Measurements from ENCODE around the gene OR4B1.
"Not testable (repeated sequence)": the region's sequence is repeated elsewhere in the genome, so short reads cannot be mapped to it uniquely, and the experiment has no call there.

OR4B1 gene

GRCh38 chr11:48216510-48216909 lies at the start of gene OR4B1:
Gene OR4B1, plus strand, starts transcription at chr11:48216810. Its CDS starts 0 bp downstream, at chr11:48216810.
- no peak for DNase-seq (ENCODE audit: low spot score)

- peak; percentile 34 for DNase-seq (ENCODE audit: low spot score)
Observed at GRCh38 chr11:48167380-48167779, 49.2 kb upstream of the OR4B1 start.

- DNase-seq (ENCODE audit: low spot score): no peak
Observed at GRCh38 chr11:48168815-48169214, 47.8 kb upstream of the OR4B1 start.

- no peak for DNase-seq (ENCODE audit: low spot score)
Observed at GRCh38 chr11:48169259-48169658, 47.4 kb upstream of the OR4B1 start.

- DNase-seq (ENCODE audit: low spot score): no peak
Observed at GRCh38 chr11:48169717-48170116, 46.9 kb upstream of the OR4B1 start.

DNA sequence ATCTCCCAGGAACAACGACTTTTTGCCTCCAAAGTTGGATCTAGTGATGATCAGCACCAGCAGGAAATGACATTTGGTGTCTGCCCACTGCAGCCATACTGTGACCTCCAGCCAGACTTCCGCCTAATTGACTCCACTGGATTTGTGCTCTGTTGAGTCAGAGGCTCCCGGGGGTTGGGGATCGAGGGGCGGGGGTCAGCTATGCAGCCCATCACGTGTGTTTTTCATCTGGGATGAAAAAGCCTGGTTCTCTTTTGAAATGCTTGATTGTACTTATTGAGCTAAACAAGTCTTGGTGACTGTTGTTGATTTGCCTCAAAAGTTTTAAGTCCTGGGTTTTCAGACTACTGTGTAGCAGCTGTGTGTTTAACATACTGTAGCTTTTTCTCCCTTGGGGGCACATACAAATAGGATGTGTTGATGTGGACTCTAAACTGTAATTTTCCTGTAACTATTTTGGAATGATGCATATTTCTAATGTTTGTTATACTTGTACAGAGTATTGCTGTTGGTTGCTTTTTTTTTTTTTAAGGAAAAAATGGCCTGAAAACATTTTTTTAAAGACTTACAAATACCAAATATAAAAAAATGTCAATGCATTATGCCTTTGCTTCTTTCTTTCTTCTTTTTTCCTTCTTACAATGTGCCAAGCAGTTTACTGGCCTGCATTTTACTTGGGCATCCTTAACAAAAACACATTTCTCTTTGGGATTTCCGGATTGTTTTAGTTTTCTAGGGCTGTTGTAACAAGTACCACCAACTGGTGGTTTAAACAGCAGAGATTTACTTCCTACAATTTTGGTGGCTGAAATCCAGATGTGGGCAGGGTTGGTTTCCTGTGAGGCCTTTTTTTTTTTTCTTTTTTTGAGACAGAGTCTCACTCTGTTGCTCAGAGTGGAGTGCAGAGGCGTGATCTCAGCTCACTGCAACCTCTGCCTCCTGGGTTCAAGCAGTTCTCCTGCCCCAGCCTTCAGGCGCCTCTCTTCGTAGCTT lies 46.1 kb upstream of the OR4B1 start:
- DNase-seq (ENCODE audit: low spot score): peak; percentile 65

DNA sequence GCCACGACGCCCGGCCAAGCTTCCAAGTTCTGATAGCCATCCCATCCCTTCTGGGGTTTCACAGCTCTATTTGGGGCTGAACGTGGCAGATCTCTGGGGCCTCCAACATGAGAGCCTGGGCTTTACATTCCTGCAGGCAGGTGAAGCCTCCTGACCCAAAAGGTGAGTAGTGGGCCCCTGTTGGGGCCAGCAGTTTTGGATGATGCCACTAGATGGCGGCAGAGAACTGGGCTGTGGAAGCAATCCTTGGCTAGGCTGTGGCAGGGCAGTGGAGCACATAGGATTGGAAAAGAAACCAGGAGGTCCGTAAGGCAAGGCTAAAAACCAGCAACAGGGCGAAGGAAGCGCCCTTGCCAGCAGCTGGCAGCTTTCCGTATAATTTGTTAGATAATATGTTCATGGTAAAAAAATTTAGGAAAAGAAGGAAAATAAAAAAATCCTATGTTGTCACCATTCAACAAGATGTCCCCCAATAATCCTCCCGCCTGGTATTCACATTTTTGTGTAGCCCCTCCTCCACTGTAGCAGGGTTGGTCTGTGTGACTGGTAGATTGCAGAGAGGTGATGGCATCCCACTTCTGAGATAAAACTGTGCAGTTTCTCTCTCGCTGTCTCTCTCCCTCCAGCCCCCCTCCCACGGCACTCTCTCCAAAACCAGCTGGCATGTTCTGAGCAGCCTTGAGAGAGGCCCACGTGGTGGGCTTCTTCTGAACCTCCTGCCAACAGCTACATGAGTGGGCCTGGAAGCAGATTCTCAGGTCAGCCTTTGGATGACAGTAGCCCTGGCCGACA lies 43.6 kb upstream of the OR4B1 start:
- peak; percentile 81 for DNase-seq (ENCODE audit: low spot score)

DNA sequence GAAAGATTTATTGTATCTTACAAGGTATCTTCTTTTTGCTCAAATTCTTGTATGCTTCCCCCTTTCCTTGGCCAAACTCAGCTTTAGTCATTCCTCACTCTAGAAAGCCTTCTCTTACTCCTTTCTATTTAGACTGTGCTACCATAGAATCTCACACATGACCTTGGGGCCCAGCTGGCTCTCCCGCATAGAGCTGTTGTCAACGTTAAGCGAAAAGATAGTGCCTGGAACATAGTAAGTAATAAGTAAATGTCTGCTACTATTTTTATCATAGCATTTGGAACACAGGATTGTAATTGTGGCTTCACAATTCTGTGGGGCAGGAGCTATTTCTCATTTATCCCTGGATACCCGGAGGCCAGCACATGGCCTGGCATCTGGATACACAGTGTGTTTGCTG lies 38.9 kb upstream of the OR4B1 start:
- no peak for DNase-seq (ENCODE audit: low spot score)

- DNase-seq (ENCODE audit: low spot score): no peak
Observed at GRCh38 chr11:48180627-48181026, 36.0 kb upstream of the OR4B1 start.

GRCh38 chr11:48182860-48183526 lies 33.6 kb upstream of the OR4B1 start:
- no peak for DNase-seq (ENCODE audit: low spot score)

GRCh38 chr11:48184452-48184851 lies 32.2 kb upstream of the OR4B1 start:
- no peak for DNase-seq (ENCODE audit: low spot score)

DNA sequence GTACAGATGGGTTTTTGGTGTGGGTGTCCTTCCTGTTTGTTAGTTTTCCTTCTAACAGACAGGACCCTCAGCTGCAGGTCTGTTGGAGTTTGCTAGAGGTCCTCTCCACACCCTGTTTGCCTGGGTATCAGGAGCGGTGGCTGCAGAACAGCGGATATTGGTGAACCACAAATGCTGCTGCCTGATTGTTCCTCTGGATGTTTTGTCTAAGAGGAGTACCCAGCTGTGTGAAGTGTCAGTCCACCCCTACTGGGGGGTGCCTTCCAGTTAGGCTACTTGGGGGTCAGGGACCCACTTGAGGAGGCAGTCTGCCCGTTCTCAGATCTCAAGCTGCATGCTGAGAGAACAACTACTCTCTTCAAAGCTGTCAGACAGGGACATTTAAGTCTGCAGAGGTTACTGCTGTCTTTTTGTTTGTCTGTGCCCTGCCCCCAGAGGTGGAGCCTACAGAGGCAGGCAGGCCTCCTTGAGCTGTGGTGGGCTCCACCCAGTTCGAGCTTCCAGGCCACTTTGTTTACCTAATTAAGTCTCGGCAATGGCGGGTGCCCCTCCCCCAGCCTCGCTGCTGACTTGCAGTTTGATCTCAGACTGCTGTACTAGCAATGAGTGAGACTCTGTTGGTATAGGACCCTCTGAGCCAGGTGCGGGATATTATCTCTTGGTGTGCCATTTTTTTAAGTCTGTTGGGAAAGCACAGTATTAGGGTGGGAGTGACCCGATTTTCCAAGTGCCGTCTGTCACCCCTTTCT lies 25.5 kb upstream of the OR4B1 start:
- not testable (repeated sequence) for DNase-seq (ENCODE audit: low spot score)

DNA sequence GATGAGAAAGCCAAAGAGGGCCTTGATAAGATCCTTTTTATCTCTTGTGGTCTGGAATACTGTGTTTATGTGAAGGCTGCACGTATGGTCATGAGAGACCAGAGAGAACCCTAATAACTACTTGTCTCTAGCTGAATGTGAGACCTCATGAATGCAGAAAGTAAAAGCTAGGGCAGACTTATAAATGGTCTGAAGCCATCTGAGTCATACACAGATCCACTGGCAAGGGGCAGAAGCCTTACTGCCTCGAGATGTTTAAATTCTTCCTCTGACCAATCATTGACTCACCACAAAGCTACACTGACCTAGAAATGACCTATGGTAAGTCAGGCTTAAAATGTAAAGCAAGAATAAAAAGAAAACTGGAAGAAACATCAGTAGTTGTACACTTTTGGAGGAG lies 22.7 kb upstream of the OR4B1 start:
- peak; percentile 54 for DNase-seq (ENCODE audit: low spot score)

- DNase-seq (ENCODE audit: low spot score): no peak
Observed at GRCh38 chr11:48207881-48208280, 8.7 kb upstream of the OR4B1 start.

DNA sequence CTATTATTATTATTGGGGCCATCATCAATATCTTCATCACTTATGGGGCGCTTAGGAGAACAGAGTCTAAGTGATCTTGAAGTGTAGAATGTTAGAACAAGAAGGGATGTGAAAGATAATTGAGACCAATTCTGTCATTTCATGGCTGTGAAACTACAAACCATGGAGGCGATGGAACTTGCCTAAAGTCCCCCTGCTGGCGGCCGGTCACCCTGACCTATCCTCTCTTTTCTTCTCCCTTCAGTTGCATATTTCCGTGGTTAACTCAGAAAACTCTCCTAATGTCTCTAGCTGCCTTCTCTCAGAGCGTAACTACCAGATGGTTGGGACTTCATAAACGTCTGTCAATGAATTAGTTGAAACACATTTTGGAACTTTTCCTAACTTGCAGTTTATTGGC lies 6.6 kb upstream of the OR4B1 start:
- peak; percentile 43 for DNase-seq (ENCODE audit: low spot score)

DNA sequence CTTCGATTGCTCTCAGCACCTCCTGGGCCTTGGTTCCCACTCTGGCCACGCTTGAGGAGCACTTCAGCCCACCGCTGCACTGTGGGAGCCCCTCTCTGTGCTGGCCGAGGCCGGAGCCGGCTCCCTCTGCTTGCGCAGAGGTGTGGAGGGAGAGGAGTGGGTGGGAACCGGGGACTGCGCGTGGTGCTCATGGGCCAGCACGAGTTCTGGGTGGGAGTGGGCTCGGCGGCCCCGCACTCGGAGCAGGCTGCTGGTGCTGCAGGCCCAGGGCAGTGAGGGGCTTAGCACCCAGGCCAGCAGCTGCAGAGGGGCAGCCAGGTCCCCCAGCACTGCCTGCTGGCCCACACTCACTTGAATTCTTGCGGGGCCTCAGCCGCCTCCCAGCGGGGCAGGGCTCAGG lies 12.2 kb downstream of the OR4B1 start:
- DNase-seq (ENCODE audit: low spot score): no peak

- DNase-seq (ENCODE audit: low spot score): not testable (repeated sequence)
Observed at GRCh38 chr11:48230057-48230456, 13.4 kb downstream of the OR4B1 start.

DNA sequence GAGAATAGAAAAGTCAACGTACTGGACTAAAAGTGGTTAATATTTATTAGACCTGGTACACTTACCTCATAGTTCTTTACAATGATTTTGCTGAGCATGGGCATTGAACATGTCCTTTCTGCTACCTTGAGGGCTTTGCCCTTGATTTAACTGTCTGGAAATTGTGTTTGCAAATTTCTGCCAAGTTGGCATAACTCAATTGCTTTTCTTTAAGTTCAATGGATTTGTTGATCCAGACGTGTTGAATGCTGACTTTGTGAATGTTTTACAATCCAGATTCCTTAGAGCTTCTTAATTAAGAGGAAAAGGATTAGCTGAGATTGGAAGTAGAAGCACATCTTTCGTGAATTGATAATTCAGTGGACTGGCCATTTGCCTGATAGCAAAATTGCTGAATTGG lies 21.1 kb downstream of the OR4B1 start:
- DNase-seq (ENCODE audit: low spot score): no peak

DNA sequence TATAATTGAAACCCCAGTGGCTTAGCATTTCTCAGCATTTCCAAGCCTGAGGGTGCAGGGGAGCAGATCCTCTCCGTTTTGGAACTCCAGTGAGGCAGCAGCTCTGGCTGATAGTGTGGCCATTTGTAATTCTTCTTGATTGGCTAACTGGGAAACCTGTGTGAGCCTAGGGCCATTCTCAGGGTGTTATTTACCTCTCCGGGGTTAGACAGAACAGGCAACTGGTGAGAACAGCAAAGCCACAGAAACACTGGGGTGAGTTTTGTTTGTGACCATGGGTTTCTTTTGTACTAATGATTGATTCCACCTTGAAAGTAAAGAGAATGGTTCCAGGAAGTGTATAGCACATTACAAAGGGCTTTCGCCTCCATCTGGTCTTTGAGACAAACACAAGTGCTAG lies 25.9 kb downstream of the OR4B1 start:
- DNase-seq (ENCODE audit: low spot score): no peak

- DNase-seq (ENCODE audit: low spot score): no peak
Observed at GRCh38 chr11:48244804-48245203, 28.2 kb downstream of the OR4B1 start, which contains the start of gene OR4X2. Gene OR4X2, plus strand, starts transcription at chr11:48245104. Its CDS starts 0 bp downstream, at chr11:48245104.

DNA sequence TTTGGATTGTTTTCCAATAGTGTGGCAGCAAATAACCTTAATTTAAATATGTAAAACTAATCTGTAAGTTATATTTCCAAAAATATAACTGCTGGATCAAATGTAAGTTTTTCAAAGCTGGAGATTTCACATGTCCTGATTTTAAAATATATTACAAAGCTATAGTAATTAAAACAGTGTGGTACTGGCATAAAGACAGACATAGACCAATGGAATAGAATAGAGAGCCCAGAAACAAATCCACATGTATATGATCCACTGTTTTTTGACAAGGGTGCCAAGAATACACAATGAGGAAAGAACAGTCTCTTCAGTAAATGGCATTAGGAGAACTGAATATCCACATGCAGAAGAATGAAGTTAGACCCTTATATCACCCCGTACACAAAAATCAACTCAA lies 32.3 kb downstream of the OR4B1 start:
- DNase-seq (ENCODE audit: low spot score): no peak

DNA sequence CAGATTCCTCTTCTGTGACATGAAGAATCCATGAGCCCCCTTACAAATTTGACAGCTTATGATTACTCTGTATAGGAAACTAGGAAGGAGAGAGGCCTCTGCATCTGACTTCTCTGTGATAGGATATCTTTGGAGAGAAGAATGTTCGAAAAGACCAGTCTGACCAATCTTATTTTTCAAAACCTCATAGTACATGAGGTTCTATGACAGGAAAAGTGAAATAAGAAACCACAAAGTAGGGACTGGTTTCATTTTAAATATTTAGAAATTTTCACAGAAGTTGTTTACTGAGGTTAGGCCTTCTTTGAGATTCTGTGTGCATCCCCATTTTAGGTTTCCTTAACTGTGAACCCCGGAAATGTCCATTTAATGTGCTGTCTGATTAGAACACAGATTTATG lies 45.0 kb downstream of the OR4B1 start:
- DNase-seq (ENCODE audit: low spot score): no peak
